MM.1S (cell line): Measurements from ENCODE around the gene HDAC5.

Experiments
- DNase-seq: peaks from one replicate; pipeline ENCODE4 v3.0.0-alpha.2; 2015
- H2AFZ ChIP-seq: fragments of 300-600 bp; sonication (generic); 2 replicates; pipeline ENCODE4 v1.6.0; 2016; ENCODE audit warnings: antibody characterized with exemption, low read length
- H3F3A ChIP-seq: fragments of 300-600 bp; sonication (generic); 2 replicates; pipeline ENCODE4 v1.6.1; 2016; ENCODE audit warnings: mild to moderate bottlenecking, antibody characterized with exemption, low read length, moderate library complexity, mixed read lengths; ENCODE audit not compliant: insufficient read depth
- H3K27ac ChIP-seq: fragments of 300-600 bp; sonication (generic); 2 replicates; pipeline ENCODE4 v1.5.1; 2016; ENCODE audit warnings: mild to moderate bottlenecking, low read length
- H3K27me3 ChIP-seq: fragments of 300-600 bp; sonication (generic); replicated peaks from 2 replicates; pipeline ENCODE4 v1.6.0; 2016; ENCODE audit warnings: low read length; ENCODE audit not compliant: insufficient read depth
- H3K36me3 ChIP-seq: fragments of 300-600 bp; sonication (generic); replicated peaks from 2 replicates; pipeline ENCODE4 v1.6.1; 2016; ENCODE audit warnings: mild to moderate bottlenecking, low read length, mixed read lengths; ENCODE audit not compliant: insufficient read depth
- H3K4me1 ChIP-seq: fragments of 300-600 bp; sonication (generic); 2 replicates; pipeline ENCODE4 v1.6.1; 2016; ENCODE audit warnings: low read length, mixed read lengths
- H3K4me2 ChIP-seq: fragments of 300-600 bp; sonication (generic); 2 replicates; pipeline ENCODE4 v1.6.0; 2016; ENCODE audit warnings: low read depth, low read length
- H3K4me3 ChIP-seq: fragments of 300-600 bp; sonication (generic); 2 replicates; pipeline ENCODE4 v1.5.1; 2016; ENCODE audit warnings: low read length, mixed read lengths
- H3K79me2 ChIP-seq: fragments of 300-600 bp; sonication (generic); 2 replicates; pipeline ENCODE4 v1.6.1; 2016; ENCODE audit warnings: mixed run types, low read length, mixed read lengths
- H3K9ac ChIP-seq: fragments of 300-600 bp; sonication (generic); 2 replicates; pipeline ENCODE4 v1.6.1; 2016; ENCODE audit warnings: low read length, mixed read lengths
- H3K9me2 ChIP-seq: fragments of 300-600 bp; sonication (generic); replicated peaks from 2 replicates; pipeline ENCODE4 v1.6.1; 2016; ENCODE audit warnings: mild to moderate bottlenecking, low read length, mixed read lengths; ENCODE audit not compliant: insufficient read depth
- H3K9me3 ChIP-seq: fragments of 300-600 bp; sonication (generic); replicated peaks from 2 replicates; pipeline ENCODE4 v1.6.1; 2016; ENCODE audit warnings: mild to moderate bottlenecking, low read length, mixed read lengths; ENCODE audit not compliant: insufficient read depth
- H4K20me1 ChIP-seq: fragments of 300-600 bp; sonication (generic); 2 replicates; pipeline ENCODE4 v1.6.1; 2016; ENCODE audit warnings: mild to moderate bottlenecking, low read length, moderate library complexity, mixed read lengths; ENCODE audit not compliant: insufficient read depth
- EZH2 ChIP-seq: fragments of 300-600 bp; sonication (generic); optimal IDR thresholded peaks from 2 replicates; pipeline ENCODE3; 2017; ENCODE audit warnings: low read depth, mild to moderate bottlenecking, antibody characterized with exemption, low read length, mixed read lengths
- EZH2phosphoT487 ChIP-seq: fragments of 300-600 bp; sonication (generic); IDR thresholded peaks from 2 replicates; pipeline ENCODE4 v1.6.1; 2018; ENCODE audit warnings: antibody characterized with exemption, low read length
- TF ChIP-seq, protein P1 (sequence below): fragments of 300-600 bp; sonication (generic); IDR thresholded peaks from 2 replicates; pipeline ENCODE4 v1.5.1; 2016; ENCODE audit warnings: antibody characterized with exemption, low read length, mixed read lengths

The HDAC5 gene

DNA sequence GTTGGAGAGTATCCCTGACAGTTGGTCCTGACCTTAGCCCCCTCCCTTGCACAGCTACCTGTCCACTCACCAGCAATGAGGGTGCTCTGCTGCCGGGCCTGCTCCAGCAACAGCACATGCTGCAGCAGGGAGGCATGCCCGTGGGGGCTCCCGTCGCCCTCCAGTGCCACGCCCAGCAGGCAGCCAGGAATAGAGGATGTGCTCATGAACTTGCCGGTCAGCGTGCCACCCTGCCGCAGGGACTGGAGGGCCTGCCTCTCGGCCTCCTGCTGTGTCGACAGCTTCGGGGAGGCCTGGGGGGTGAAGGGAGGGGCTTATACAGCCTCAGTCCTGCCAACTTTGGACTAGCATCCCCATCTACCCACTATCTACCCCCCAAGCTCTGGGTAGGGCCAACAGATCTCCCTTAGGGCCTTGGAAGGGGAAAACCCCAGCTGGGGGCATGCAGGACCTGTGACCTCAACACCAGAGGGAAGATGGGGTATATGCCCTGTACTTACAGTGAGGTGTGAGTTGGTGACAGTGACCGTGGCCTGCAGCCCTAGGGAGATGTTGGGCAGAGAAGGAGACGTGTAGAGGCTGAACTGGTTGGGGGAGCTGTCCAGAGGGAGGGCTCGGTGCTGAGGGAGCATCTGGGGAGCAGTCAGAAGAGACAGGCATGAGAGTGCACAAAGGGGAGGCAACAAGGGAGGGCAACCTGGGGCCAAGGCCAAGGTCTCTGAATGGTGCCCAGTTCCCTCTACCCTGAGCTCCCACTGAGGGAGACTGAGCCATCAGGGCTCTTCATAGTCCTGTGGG is 32.0 kb downstream of the HDAC5 start:
- H3K4me1 ChIP-seq = 0 out of 2 replicates have a peak, but pooled peaks cover 4% of the 10 kb centered on the region
- H3K4me3 ChIP-seq = no peak overlapping the region
- H3K9ac ChIP-seq = no peak overlapping the region
- no peaks in the 10 kb centered on the region for H4K20me1 ChIP-seq
- H3K36me3 ChIP-seq = no peaks in the 10 kb centered on the region; the same call in 1 of the 2 replicates
- TF ChIP-seq EZH2 = no peak
- TF ChIP-seq, protein P1, sequence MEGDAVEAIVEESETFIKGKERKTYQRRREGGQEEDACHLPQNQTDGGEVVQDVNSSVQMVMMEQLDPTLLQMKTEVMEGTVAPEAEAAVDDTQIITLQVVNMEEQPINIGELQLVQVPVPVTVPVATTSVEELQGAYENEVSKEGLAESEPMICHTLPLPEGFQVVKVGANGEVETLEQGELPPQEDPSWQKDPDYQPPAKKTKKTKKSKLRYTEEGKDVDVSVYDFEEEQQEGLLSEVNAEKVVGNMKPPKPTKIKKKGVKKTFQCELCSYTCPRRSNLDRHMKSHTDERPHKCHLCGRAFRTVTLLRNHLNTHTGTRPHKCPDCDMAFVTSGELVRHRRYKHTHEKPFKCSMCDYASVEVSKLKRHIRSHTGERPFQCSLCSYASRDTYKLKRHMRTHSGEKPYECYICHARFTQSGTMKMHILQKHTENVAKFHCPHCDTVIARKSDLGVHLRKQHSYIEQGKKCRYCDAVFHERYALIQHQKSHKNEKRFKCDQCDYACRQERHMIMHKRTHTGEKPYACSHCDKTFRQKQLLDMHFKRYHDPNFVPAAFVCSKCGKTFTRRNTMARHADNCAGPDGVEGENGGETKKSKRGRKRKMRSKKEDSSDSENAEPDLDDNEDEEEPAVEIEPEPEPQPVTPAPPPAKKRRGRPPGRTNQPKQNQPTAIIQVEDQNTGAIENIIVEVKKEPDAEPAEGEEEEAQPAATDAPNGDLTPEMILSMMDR = no peak
- no peak for TF ChIP-seq EZH2phosphoT487
- no peaks in the 10 kb centered on the region for H3F3A ChIP-seq
- H3K27ac ChIP-seq = no peak overlapping the region
- H3K9me3 ChIP-seq = no peaks in the 10 kb centered on the region
- H2AFZ ChIP-seq = no peak overlapping the region
- DNase-seq = no peak
- peaks cover 18% of the 10 kb centered on the region for H3K79me2 ChIP-seq
- no peaks in the 10 kb centered on the region for H3K27me3 ChIP-seq
- no peak overlapping the region for H3K4me2 ChIP-seq
- no peaks in the 10 kb centered on the region for H3K9me2 ChIP-seq

DNA sequence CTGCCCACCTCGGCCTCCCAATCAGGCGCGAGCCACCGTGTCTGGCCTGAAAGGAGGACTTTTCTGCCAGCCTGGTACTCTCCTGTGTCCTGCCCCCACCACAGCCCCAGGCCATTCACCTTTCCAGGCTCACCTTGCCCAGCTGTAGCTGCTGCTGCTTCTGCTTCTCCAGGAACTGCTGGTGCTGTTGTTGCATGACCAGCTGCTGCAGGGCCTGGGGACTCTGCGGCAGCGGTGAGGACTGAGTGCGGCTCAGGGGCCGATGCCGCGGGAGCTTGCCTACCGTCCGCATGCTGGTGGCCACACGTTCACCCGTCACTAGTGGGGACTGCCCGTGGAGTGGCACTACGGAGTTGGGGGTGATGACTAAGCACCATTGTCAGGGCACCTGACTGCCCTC is 35.2 kb downstream of the HDAC5 start:
- Histone ChIP-seq H3K9me3 (no peaks in the 10 kb centered on the region), H3K9me2 (no peaks in the 10 kb centered on the region), H2AFZ (no peak overlapping the region), H3K4me2 (no peak overlapping the region), H4K20me1 (no peaks in the 10 kb centered on the region), H3K36me3 (no peaks in the 10 kb centered on the region; the same call in 1 of the 2 replicates), H3K27me3 (no peaks in the 10 kb centered on the region), H3K79me2 (no peaks in the 10 kb centered on the region), H3K4me1 (no peaks in the 10 kb centered on the region), H3K4me3 (no peak overlapping the region), H3K9ac (no peak overlapping the region), H3F3A (no peaks in the 10 kb centered on the region), H3K27ac (no peak overlapping the region)
- DNase-seq = no peak
- TF ChIP-seq, protein P1 = no peak
- TF ChIP-seq EZH2phosphoT487 (no peak), EZH2 (no peak)

DNA sequence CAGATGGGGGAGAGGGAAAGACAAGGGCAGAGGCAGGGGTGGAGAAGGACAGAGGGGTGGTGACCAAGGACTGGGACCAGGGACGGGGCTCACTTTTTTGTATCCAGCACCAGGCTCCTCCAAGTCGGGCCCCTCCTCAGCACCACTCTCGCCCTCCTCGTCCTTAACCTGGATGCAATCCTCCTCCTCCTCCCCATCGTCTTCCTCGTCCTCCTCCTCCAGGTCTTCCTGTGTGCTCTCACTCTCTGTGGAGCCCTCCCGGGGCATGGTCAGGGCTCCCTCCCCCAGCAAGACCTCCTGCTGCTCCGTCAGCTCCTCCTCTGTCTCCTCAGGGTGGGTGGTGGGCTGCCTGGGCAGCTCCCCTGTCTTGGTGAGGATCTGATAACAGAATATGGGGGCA is 36.1 kb downstream of the HDAC5 start:
- Histone ChIP-seq H3K4me1 (no peaks in the 10 kb centered on the region), H3K9me3 (no peaks in the 10 kb centered on the region), H4K20me1 (no peaks in the 10 kb centered on the region), H3K9ac (no peak overlapping the region), H3K36me3 (no peaks in the 10 kb centered on the region; the same call in 1 of the 2 replicates), H3F3A (no peaks in the 10 kb centered on the region), H3K9me2 (no peaks in the 10 kb centered on the region), H2AFZ (no peak overlapping the region), H3K27ac (no peak overlapping the region), H3K27me3 (no peaks in the 10 kb centered on the region), H3K4me2 (no peak overlapping the region), H3K4me3 (no peak overlapping the region), H3K79me2 (no peaks in the 10 kb centered on the region)
- TF ChIP-seq EZH2phosphoT487 (no peak), EZH2 (no peak)
- TF ChIP-seq, protein P1 = no peak
- DNase-seq = no peak
